Measurements from ENCODE around the gene APMAP. TPM values are rescaled to one million over a fixed set of nuclear protein-coding genes. Genes with fewer than 3 reads are reported as not detected.
"Not testable (repeated sequence)": the region's sequence is repeated elsewhere in the genome, so short reads cannot be mapped to it uniquely, and the experiment has no call there.

Gene APMAP
- total RNA-seq, 1 donor from 2014 or later: 68.7 TPM

GRCh38 chr20:24935140-24935539 is 57.4 kb downstream of the APMAP start:
- DNase-seq (ENCODE audit: low read depth in 2 of 2): no peak

GRCh38 chr20:24934716-24935115 is 57.8 kb downstream of the APMAP start:
- DNase-seq (ENCODE audit: low read depth in 2 of 2): no peak

GRCh38 chr20:24934101-24934661 is 58.4 kb downstream of the APMAP start:
- DNase-seq (ENCODE audit: low read depth in 2 of 2): no peak

GRCh38 chr20:24933266-24933908 is 59.2 kb downstream of the APMAP start:
- DNase-seq (ENCODE audit: low read depth in 2 of 2): no peak

- not testable (repeated sequence) for DNase-seq (ENCODE audit: low read depth in 2 of 2)
These were observed 60.7 kb downstream of the APMAP start for GRCh38 chr20:24931893-24932292.

- DNase-seq (ENCODE audit: low read depth in 2 of 2): not testable (repeated sequence)
These were observed 61.5 kb downstream of the APMAP start for GRCh38 chr20:24930724-24931688.

GRCh38 chr20:24929867-24930723 is 62.5 kb downstream of the APMAP start:
- DNase-seq (ENCODE audit: low read depth in 2 of 2): not testable (repeated sequence)

- not testable (repeated sequence) for DNase-seq (ENCODE audit: low read depth in 2 of 2)
These were observed 63.3 kb downstream of the APMAP start for GRCh38 chr20:24929259-24929658.

- not testable (repeated sequence) for DNase-seq (ENCODE audit: low read depth in 2 of 2)
These were observed 71.8 kb downstream of the APMAP start for GRCh38 chr20:24920706-24921105.

GRCh38 chr20:24919665-24920064 is 72.9 kb downstream of the APMAP start:
- DNase-seq (ENCODE audit: low read depth in 2 of 2): not testable (repeated sequence)

- no peak for DNase-seq (ENCODE audit: low read depth in 2 of 2)
These were observed 73.7 kb downstream of the APMAP start for GRCh38 chr20:24918579-24919566.

GRCh38 chr20:24917797-24918578 is 74.6 kb downstream of the APMAP start:
- peak; percentile 17 to 60 for DNase-seq (ENCODE audit: low read depth in 2 of 2)

GRCh38 chr20:24917056-24917455 is 75.5 kb downstream of the APMAP start:
- DNase-seq (ENCODE audit: low read depth in 2 of 2): no peak

- no peak for DNase-seq (ENCODE audit: low read depth in 2 of 2)
These were observed 76.1 kb downstream of the APMAP start for GRCh38 chr20:24916412-24916811.

GRCh38 chr20:24915892-24916291 is 76.7 kb downstream of the APMAP start:
- DNase-seq (ENCODE audit: low read depth in 2 of 2): no peak

GRCh38 chr20:24915440-24915839 is 77.1 kb downstream of the APMAP start:
- no peak for DNase-seq (ENCODE audit: low read depth in 2 of 2)

GRCh38 chr20:24914388-24915241 is 77.9 kb downstream of the APMAP start:
- no peak for DNase-seq (ENCODE audit: low read depth in 2 of 2)

GRCh38 chr20:24913076-24913628 is 79.4 kb downstream of the APMAP start:
- no peak for DNase-seq (ENCODE audit: low read depth in 2 of 2)

All from dermis microvascular lymphatic vessel endothelial cell (primary cell).